Measurements from ENCODE around the gene SST. TPM values are rescaled to one million over a fixed set of nuclear protein-coding genes. Genes with fewer than 3 reads are reported as not detected.

Gene SST
- total RNA-seq, 1 experiment from 2014 or later: not detected

DNA sequence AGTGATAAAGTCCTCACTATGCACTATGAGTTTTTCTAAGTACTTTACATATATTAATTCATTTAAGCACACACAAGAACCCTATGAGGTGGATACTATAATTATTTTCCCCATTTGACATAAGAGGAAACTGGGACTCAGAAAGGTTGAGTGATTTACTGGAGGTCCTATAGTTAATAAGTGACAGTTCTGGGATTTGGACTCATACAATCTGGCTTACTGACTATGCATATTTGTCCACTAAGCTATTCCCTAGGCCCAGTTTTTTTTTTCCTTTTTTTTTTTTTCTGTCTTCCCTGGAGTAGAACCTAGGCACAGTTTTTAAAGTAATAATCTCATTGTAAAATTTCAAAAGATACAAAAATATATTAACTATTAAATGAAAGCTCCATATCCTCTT lies 38.5 kb upstream of the SST start:
- no peak overlapping the region for H3K27ac ChIP-seq (ENCODE audit: low read depth, low read length)

GRCh38 chr3:187706971-187707370 lies 36.8 kb upstream of the SST start:
- Histone ChIP-seq H3K79me2 (ENCODE audit: insufficient read depth, low read length) (no peaks in the 10 kb centered on the region), H3K4me3 (replicated peaks in 1 of 2; ENCODE audit: low read depth in 1 of 2, low read length in 2 of 2) (no peak overlapping the region), H4K20me1 (ENCODE audit: insufficient read depth) (no peaks in the 10 kb centered on the region), H3K4me1 (ENCODE audit: control insufficient read depth in 1 of 2, insufficient read depth in 2 of 2, low read length in 2 of 2) (peaks cover 0 to 5% of the 10 kb centered on the region in 2 experiments; a peak in 2 of 4 replicates), H3K27ac (ENCODE audit: low read depth, low read length) (no peak overlapping the region), H2AFZ (ENCODE audit: low read depth, low read length, poor library complexity, severe bottlenecking) (no peak overlapping the region), H3K4me2 (ENCODE audit: low read length) (no peak overlapping the region), H3K36me3 (ENCODE audit: control insufficient read depth in 1 of 2, insufficient read depth in 2 of 2, low read length in 2 of 2) (no peaks in the 10 kb centered on the region), H3K9me3 (ENCODE audit: control insufficient read depth in 1 of 2, insufficient read depth in 1 of 2, low read depth in 1 of 2, low read length in 2 of 2) (no peaks in the 10 kb centered on the region), H3K9ac (ENCODE audit: low read length) (no peak overlapping the region), H3K27me3 (ENCODE audit: insufficient read depth, low read length) (no peaks in the 10 kb centered on the region), H3K9me2 (ENCODE audit: insufficient read depth) (no peaks in the 10 kb centered on the region)
- POLR2A ChIA-PET: no interaction called here
- RAD21 ChIA-PET (ENCODE audit: low non-redundant PET in 1 of 2, low total read pairs in 2 of 2, uncharacterized antibody in 2 of 2, unreplicated experiment in 2 of 2): no interaction called here
- intact Hi-C loops (cut with micrococcal nuclease): no loop called here
- no TSS peak for BruUV-seq (replicated peaks)
- DNase-seq (ENCODE audit: low read depth, low spot score) (no peak), ATAC-seq (no peak)
- no peak for TF ChIP-seq SRF (IDR thresholded peaks at IDR 0.05; ENCODE audit: low read depth)
- TF ChIP-seq YY1 (IDR thresholded peaks at IDR 0.05; ENCODE audit: extremely low read depth, insufficient replicate concordance, low read depth, low read length): no peak
- TF ChIP-seq ZFX (IDR thresholded peaks at IDR 0.05): no peak
- no peak for TF ChIP-seq POLR2AphosphoS5 (IDR thresholded peaks at IDR 0.05; ENCODE audit: low read depth, low read length)
- TF ChIP-seq JUND (IDR thresholded peaks at IDR 0.05): no peak
- no peak for TF ChIP-seq CBX3 (IDR thresholded peaks at IDR 0.05; ENCODE audit: low read depth)
- no peak for TF ChIP-seq SP1 (IDR thresholded peaks at IDR 0.05; ENCODE audit: low read depth)
- no peak for TF ChIP-seq EZH2phosphoT487 (IDR thresholded peaks at IDR 0.05; ENCODE audit: borderline replicate concordance)
- TF ChIP-seq POLR2A (IDR thresholded peaks at IDR 0.05; ENCODE audit: borderline replicate concordance, extremely low read depth, insufficient read depth, insufficient read length): no peak
- TF ChIP-seq FOSL1 (IDR thresholded peaks at IDR 0.05; ENCODE audit: low read depth): no peak
- TF ChIP-seq, protein P1, sequence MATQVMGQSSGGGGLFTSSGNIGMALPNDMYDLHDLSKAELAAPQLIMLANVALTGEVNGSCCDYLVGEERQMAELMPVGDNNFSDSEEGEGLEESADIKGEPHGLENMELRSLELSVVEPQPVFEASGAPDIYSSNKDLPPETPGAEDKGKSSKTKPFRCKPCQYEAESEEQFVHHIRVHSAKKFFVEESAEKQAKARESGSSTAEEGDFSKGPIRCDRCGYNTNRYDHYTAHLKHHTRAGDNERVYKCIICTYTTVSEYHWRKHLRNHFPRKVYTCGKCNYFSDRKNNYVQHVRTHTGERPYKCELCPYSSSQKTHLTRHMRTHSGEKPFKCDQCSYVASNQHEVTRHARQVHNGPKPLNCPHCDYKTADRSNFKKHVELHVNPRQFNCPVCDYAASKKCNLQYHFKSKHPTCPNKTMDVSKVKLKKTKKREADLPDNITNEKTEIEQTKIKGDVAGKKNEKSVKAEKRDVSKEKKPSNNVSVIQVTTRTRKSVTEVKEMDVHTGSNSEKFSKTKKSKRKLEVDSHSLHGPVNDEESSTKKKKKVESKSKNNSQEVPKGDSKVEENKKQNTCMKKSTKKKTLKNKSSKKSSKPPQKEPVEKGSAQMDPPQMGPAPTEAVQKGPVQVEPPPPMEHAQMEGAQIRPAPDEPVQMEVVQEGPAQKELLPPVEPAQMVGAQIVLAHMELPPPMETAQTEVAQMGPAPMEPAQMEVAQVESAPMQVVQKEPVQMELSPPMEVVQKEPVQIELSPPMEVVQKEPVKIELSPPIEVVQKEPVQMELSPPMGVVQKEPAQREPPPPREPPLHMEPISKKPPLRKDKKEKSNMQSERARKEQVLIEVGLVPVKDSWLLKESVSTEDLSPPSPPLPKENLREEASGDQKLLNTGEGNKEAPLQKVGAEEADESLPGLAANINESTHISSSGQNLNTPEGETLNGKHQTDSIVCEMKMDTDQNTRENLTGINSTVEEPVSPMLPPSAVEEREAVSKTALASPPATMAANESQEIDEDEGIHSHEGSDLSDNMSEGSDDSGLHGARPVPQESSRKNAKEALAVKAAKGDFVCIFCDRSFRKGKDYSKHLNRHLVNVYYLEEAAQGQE (IDR thresholded peaks at IDR 0.05; ENCODE audit: low read depth): no peak
- no peak for TF ChIP-seq CEBPB (IDR thresholded peaks at IDR 0.05; ENCODE audit: low read depth)
- TF ChIP-seq, protein P2, sequence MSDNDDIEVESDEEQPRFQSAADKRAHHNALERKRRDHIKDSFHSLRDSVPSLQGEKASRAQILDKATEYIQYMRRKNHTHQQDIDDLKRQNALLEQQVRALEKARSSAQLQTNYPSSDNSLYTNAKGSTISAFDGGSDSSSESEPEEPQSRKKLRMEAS (IDR thresholded peaks at IDR 0.05): no peak
- CTCF ChIA-PET: no interaction called here

More for the DNA sequence above, 38.5 kb upstream of the SST start:
- H4K20me1 ChIP-seq (ENCODE audit: insufficient read depth): no peaks in the 10 kb centered on the region
- intact Hi-C loops (cut with micrococcal nuclease): no loop called here
- DNase-seq (ENCODE audit: low read depth, low spot score) (no peak), ATAC-seq (no peak)
- no peaks in the 10 kb centered on the region for H3K9me3 ChIP-seq (ENCODE audit: control insufficient read depth in 1 of 2, insufficient read depth in 1 of 2, low read depth in 1 of 2, low read length in 2 of 2)
- no TSS peak for BruUV-seq (replicated peaks)
- H3K4me2 ChIP-seq (ENCODE audit: low read length): no peak overlapping the region
- POLR2A ChIA-PET: no interaction called here
- no peaks in the 10 kb centered on the region for H3K9me2 ChIP-seq (ENCODE audit: insufficient read depth)
- no peaks in the 10 kb centered on the region for H3K27me3 ChIP-seq (ENCODE audit: insufficient read depth, low read length)
- TF ChIP-seq CBX3 (IDR thresholded peaks at IDR 0.05; ENCODE audit: low read depth): no peak
- no peak for TF ChIP-seq JUND (IDR thresholded peaks at IDR 0.05)
- no peak for TF ChIP-seq SIN3A (IDR thresholded peaks at IDR 0.05; ENCODE audit: low read depth)
- TF ChIP-seq YY1 (IDR thresholded peaks at IDR 0.05; ENCODE audit: extremely low read depth, insufficient replicate concordance, low read depth, low read length): no peak
- H2AFZ ChIP-seq (ENCODE audit: low read depth, low read length, poor library complexity, severe bottlenecking): no peak overlapping the region
- H3K9ac ChIP-seq (ENCODE audit: low read length): no peak overlapping the region
- RAD21 ChIA-PET (ENCODE audit: low non-redundant PET in 1 of 2, low total read pairs in 2 of 2, uncharacterized antibody in 2 of 2, unreplicated experiment in 2 of 2): interaction anchor here in 1 of 2 experiments (0.8 to 1.1 kb wide), 2 partner anchors 389 to 391 kb away, joined by 3 to 6 read pairs; no protein-coding TSS in a partner anchor
- H3K36me3 ChIP-seq (ENCODE audit: control insufficient read depth in 1 of 2, insufficient read depth in 2 of 2, low read length in 2 of 2): no peaks in the 10 kb centered on the region
- no peak overlapping the region for H3K4me3 ChIP-seq (replicated peaks in 1 of 2; ENCODE audit: low read depth in 1 of 2, low read length in 2 of 2)
- CTCF ChIA-PET: interaction anchor here (0.6 to 2.6 kb wide), 17 partner anchors 8 to 1247 kb away, joined by 3 to 29 read pairs (median 4); no protein-coding TSS in a partner anchor
- no peaks in the 10 kb centered on the region for H3K79me2 ChIP-seq (ENCODE audit: insufficient read depth, low read length)
- peaks cover 0 to 5% of the 10 kb centered on the region in 2 experiments; a peak in 2 of 4 replicates for H3K4me1 ChIP-seq (ENCODE audit: control insufficient read depth in 1 of 2, insufficient read depth in 2 of 2, low read length in 2 of 2)
